ENCODE data around the gene MORN4.
A peak's percentile ranks its signal among the peaks of the same experiment; 100 is the strongest.
"Not testable (repeated sequence)": the region's sequence is repeated elsewhere in the genome, so short reads cannot be mapped to it uniquely, and the experiment has no call there.

MORN4 gene

GRCh38 chr10:97632949-97633884 is at the start of gene MORN4:
Gene MORN4 (minus strand): TSS chr10:97633500. CDS start chr10:97619653, 13,847 bp downstream.
- DNase-seq = peak; percentile 92 to 93

- no peak for DNase-seq
Observed at GRCh38 chr10:97682042-97682441, 48.7 kb upstream of the MORN4 start.

GRCh38 chr10:97679594-97679993 is 46.3 kb upstream of the MORN4 start:
- no peak for DNase-seq

- peak; percentile 38 to 53 for DNase-seq
Observed at GRCh38 chr10:97676770-97677581, 43.7 kb upstream of the MORN4 start.

- DNase-seq = no peak
Observed at GRCh38 chr10:97675222-97675621, 41.9 kb upstream of the MORN4 start.

DNA sequence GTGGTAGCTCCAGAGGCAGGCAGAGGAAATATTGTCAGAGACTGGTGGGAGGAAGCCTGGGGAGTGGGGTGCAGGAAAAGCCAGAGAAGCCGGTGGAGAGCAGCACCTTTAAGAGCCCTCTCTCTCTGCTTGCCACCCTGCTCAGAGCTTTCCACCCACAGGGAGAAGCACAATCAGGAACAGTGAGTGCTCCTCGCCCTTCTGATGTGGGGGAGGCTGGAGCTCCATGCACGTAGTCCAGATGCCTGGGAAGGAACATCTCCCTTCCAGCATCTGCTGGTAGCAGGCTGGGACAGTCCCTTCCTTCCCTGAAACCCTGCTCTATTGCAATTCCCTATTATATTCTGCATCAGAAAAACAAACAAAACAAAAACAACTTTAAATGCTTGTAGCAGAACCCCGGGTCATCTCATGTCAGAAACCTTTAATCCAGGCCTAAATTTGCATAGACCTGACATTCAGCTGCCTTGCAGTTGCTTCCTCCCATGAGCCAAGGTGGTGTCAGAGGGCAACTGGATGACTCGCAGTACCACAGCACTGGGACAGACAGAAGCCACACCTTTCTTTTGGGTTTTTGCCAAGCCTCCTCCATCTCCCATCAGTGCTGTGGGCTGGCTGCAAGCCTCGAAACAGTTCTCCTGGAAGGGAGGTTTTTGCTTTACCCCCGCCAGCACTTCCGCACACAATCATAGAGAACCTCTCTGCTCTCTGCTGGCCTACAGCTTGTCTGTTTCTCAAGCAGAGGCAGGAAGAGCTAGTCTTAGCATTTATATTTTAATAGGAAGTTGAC is 40.6 kb upstream of the MORN4 start:
- peak; percentile 37 to 40 for DNase-seq

DNA sequence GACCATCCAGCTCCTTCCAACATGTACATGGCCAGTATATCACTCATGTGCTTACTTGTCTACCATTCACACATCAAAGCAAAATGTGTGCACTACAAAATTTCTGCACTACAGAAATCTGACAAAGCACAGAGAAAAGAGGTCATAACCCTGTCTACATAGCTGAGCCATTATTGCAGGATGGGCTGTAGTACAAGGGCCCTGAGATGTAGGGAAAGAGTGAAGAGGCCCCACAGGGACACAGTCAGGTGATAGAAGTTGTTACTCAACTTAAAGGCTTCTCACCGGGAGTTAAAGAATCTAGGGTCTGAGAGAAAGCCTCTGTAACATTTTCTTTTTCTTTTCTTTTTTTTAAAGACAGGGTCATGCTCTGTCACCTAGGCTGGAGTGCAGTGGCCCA is 36.3 kb upstream of the MORN4 start:
- DNase-seq = no peak

DNA sequence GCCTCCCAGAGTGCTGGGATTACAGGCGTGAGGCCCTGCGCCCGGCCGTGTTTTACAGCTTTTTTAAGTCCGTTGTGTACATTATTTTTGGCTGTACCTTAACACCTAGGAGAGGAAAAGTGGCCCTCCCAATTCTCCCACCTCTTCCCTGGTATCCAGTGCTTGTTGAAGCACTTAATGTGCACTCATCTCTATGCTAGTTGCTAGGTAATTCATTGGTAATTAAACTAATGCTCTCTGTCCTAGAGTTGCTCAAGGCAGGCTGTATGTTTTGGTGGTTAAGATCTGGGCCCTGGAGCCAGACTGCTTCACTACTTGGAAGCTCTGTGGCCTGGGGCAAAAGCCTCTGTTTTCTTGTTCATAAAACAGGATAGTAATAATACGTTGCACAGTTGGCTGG is 34.2 kb upstream of the MORN4 start:
- no peak for DNase-seq

DNA sequence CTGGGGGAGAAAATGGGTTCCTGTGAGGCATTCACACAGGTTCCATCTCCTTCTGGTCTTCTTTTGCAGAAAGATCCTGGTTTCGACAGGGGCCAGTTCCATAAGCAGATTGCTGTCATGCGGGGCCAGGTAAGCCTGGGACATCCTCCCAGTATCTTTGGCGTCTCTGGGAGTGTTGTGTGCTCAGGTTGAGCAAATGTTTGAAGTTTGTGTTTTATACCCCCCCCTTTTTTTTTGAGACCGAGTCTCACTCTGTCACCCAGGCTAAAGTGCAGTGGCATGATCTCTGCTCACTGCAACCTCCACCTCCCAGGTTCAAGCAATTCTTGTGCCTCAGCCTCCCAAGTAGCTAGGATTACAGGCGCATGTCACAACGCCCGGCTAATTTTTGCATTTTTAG is 33.7 kb upstream of the MORN4 start:
- DNase-seq = no peak

DNA sequence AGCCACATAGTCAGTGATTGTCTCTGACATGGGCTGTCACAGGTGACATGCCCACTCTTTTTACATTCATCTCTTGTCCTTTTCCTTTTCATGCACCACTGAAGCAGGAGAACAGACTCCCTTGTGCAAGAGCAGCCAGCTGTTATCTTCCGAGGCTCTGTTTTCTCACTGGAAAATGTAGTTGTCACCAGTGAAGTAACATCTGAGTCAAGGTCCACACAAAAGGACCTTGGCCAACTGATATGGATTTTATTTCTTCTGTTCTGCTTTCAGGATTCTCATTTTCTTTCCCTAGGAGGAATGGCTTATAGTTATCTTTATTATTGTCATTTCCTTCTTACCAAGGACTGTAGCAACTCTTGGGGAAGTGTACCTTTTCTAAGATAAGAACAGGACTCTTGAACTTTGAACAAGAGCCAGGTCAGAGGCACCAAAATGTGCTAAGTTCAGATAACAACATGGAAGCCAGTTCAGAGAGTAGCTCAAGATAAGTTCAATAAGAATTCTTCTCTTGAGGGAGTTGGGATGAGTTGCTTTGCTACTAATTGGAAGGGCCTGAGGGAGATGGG is 31.1 kb upstream of the MORN4 start:
- no peak for DNase-seq

DNA sequence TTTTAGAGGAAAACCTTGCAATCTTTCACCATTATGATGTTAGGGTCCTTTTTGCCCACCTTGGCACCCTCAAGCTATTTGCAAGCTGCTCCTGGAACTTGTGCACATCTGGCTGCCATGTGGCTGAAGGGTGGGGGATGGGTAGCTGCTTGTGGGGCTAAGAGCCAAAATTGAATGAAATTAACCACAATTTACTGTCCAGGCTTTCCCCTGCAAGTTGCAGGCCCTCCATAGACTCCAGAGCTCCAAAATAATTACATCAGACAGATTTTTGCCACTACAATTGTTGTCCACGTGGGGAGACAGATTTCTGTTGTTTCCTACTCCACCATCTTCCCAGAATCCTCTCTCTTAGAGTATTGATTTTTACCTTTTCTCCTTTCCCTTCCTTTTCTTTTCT is 26.3 kb upstream of the MORN4 start:
- DNase-seq = no peak

DNA sequence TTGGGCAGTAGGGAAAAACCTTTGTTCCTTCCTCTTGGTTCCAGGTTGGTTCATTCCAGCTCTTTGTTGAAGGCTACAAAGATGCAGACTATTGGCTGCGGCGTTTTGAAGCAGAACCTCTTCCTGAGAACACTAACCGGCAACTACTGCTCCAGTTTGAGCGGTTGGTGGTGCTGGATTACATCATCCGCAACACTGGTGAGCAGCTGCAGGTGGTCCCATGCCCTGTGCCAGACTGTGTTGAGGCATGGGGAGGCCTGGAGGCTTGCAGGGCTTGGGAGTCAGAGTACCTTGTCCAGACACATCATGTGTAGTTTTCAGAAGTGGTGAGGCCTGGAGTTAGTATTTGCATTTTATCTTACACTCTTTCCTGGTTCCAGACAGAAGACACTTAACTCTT is 23.5 kb upstream of the MORN4 start:
- DNase-seq = no peak

DNA sequence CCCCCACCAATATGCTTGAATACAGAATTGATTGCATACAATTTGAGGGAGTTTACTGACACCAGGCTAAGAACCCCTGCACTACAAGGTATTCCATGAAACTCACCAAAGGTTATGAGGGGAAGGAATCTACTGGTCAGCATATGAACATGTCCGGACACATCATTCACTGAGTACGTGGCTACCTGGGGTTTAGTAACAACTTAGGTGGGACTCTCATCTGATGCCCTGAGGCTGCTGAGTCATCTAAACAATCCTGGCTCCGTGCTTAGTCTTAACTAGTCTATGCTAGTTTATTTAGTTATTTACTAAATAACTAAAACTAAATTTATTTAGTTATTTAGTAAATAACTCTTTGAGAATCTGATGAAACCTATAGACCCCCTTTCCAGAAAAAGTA is 18.5 kb upstream of the MORN4 start:
- no peak for DNase-seq

DNA sequence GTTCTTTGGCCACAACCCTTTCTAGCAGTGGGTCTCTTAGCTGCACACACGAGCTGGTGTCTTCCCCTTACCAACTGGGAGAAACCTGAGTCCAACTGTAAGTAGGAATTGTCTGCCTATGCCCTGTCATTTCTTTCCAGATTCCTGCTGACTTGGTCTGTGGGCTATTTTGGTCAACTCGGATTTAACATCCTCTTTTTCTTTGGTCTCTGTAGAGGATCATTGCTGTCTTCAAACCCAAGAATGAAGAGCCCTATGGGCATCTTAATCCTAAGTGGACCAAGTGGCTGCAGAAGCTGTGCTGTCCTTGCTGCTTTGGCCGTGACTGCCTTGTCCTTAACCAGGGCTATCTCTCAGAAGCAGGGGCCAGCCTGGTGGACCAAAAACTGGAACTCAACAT is 17.4 kb upstream of the MORN4 start:
- no peak for DNase-seq

- not testable (repeated sequence) for DNase-seq
Observed at GRCh38 chr10:97649405-97649750, 16.1 kb upstream of the MORN4 start.

DNA sequence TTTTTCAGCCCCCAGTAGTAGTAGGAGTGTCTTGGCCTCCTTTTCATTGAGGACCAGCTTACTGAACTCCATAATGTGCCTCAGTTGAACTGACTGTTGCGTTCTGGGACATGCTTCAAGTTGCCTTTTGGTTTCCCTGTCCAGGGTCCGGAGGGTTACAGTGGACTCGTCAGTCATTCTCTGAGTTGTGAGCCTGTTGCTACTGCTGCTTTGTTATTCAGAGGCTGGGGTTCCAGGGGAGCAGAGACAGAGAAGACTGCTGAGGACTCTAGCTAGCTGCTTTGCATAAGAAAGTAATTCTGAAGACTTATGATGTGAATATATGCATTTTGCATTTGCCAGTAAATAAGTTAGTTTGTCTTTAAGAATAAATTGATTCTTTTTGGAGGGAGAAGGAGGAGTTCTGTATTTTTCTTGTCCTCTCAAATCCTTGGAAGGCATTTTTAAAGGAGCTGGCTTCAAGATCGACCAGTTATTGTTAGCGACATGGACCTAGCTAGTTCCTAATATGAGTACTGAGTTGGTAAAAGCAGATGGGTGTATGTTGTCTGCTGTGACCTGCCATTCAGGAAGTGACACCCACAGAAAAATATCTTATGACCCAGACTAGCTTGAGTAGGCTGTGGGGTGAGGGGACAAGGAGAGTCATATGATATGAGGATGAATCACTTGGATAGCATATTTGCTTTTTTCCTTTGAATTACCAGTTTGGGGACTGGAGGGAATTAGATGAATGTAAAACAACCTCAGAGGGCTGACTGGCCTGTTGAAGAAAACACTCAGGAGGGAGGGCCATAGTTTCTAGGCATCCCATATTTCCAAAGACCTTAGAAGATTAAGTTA is 15.5 kb upstream of the MORN4 start:
- DNase-seq = peak; percentile 33 to 37

DNA sequence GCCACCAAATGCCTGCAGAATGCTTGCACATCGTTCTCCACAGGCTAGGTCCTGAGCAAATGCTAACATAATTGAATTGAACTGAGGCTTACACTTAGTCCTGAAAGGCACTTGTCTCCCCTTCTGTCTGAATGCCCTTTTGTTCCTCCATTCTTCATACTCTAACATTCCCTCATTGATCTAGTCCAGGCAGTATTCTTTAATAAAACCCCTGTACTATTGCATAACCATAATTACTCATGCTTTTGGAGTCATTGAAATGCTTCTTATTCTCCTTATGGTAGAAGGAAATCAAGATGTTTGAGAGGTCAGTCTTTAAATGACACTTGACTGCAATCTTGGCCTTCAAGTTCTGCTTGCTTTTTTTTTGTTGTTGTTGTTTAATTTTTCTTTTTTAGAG is 14.3 kb upstream of the MORN4 start:
- DNase-seq = no peak

DNA sequence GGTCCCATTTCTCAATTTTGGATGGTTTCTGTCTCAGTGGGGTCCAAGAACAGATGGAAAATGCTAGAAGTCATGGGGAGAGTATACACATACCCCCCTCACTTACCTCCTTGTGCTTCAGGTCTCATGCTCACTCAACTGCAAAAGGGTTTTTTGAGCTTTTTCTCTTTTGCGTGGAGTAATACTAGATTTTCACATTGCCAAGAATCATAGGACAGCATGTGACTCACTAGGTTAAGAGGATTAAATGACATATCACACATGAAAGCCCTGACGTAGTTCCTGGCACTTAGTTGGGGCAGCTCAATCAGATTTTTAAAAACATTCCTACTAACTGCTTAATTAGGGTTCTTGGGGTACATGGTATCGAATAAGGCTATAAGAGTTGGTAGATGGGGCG is 11.6 kb upstream of the MORN4 start:
- DNase-seq = no peak

DNA sequence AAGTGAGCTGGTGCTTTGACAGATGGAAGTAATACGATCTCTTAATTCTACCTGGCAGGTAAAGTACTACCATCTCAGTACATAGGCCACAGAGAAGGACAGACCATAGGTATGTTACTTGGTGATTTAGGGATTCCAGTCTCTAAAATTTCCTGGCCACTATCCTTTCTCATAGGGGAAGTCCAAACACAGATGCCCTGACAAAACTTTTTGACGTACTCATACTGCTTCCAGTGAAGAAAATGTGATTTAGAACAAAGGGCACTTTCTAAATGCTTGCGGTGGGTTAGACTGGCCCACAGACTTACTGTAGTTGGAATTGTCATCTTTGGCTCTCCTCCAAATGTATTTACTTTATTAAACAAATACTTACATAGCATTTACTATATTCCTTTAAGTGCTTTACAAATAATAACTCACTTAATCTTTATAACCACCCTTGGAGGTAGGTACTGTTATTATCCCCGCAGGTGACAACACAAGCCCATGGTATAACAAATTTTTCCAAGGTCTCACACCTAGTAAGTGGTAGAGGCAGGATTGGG is 10.2 kb upstream of the MORN4 start:
- no peak for DNase-seq

DNA sequence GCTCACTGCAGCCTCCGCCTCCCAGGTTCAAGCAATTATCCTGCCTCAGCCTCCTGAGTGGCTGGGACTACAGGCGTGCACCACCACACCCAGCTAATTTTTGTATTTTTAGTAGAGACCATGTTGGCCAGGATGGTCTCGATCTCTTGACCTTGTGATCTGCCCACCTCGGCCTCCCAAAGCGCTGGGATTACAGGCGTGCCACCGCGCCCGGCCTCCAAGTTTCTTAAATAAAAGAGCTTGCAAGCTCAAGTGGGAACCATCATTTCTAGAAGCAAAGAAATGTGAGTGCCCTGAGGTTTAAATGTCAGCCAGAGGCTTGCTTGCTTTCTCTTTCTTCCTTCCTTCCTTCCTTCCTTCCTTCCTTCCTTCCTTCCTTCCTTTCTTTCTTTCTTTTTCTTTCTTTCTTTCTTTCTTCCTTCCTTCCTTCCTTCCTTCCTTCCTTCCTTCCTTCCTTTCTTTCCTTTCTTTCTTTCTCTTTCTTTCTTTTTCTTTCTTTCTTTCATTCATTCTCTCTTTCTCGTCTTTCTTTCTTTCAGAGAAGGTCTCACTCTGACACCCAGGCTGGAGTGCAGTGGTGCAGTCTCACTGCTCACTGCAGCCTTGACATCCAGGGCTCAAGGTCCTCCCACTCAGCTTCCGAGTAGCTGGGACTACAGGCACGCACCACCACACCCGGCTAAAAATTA is 9.3 kb upstream of the MORN4 start:
- not testable (repeated sequence) for DNase-seq

All from activated T-cell treated with anti-CD3 and anti-CD28 coated beads, Interleukin-2, amount 50 U/mL, for 48 hours (primary cell).